GM18517 (cell line): ENCODE measurements around the gene SIRT2.
"Not testable (repeated sequence)": the region's sequence is repeated elsewhere in the genome, so short reads cannot be mapped to it uniquely, and the experiment has no call there.

Source experiments
- ATAC-seq: cut with Tn5 transposase; IDR thresholded peaks from one replicate; pipeline ENCODE4 v1.9.1; 2021; ENCODE audit warnings: mild to moderate bottlenecking, moderate library complexity; ENCODE audit not compliant: unreplicated experiment

The SIRT2 gene

DNA sequence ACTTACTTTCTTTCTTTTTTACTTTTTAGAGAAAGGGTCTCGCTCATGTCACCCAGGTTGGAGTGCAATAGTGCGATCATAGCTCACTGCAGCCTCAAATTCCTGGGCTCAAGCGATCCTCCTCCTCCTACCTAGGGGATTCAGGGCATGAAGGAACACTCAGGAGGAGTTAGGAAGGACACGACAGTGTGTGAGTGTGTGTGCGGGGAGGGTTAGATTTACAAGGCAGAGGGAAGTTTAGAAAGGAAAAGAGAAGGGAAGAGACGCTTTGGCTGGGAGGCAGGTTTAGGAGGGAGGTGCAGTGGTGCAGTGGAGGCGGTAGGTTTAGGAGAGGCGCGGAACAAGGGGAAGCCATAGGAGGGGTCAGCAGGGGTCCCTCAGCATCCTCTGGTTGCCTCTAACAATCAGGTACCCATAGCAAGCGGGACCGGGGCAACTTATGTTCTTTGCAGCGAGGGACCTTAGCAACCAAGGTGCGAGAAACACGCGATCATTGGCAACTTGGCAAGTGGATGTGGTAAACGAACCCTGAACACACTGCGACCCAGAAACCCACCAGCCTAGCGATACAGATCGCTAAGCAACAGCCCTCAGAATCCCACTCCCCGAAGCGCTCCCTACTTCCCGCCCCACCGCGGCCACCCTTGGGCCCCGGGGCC, 501 bp downstream of the SIRT2 start:
- ATAC-seq, result no peak

DNA sequence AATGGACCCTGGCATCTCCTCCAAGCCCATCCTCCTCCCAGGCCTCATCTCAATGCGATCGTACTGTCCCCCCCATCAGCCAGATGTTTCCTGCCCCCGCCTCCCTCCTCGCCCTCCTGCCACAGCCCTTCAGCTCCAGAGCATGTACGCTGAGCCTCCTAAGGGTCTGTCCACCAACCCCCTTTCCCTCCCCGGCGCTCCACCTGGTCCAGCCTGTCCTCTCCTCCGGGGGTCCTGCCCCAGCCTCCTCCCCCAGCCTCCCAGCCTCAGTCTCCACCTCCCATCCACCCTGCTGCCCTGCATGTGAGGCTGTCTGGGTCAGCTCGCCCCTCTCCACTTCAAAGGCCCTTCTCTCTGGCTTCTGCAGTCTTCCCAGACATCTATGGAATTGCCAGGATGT, 4.5 kb downstream of the SIRT2 start:
- ATAC-seq, result no peak

DNA sequence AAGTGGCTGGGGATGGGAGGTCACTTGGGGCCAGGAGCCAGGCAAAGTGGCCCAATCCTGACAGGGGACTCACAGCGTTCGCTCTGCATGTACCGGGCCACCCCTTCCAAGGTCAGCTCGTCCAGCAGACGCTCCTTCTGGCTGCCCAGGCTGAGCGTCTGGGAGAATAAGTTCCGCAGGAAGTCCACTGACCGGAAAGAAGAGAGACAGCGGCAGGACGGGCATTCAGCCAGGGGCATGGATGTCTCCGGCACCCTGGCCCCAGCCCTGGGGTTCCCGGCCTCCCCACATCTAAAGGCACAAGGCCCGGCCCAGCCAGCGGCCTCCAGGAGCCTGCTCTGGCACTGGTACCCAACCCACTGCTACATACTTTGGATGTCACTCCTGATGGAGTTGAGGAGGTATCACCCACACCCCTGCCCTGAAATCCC, 6.1 kb downstream of the SIRT2 start:
- no peak for ATAC-seq

GRCh38 chr19:38892841-38893240, 6.6 kb downstream of the SIRT2 start:
- no peak for ATAC-seq

DNA sequence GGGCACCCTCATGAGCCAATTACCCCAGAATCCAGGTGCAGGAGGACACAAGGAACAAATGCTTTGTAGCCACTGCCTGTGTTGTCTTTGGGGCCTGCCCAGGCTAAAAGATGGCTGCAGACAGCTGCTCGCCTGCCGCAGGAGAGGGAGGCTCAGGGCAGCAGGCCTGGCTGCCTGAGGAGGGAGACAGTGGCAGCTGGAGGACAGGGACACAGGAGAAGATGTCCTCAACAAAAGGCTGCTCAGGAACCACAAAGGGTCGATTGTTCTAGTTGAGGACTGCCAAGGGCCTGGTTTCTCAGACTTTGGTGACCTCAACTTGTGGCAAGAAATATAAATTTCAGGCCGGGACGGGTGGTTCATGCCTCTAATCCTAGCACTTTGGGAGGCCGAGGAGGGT, 7.6 kb downstream of the SIRT2 start:
- ATAC-seq, result no peak

- no peak for ATAC-seq
Observed at GRCh38 chr19:38890686-38891085, 8.7 kb downstream of the SIRT2 start.

DNA sequence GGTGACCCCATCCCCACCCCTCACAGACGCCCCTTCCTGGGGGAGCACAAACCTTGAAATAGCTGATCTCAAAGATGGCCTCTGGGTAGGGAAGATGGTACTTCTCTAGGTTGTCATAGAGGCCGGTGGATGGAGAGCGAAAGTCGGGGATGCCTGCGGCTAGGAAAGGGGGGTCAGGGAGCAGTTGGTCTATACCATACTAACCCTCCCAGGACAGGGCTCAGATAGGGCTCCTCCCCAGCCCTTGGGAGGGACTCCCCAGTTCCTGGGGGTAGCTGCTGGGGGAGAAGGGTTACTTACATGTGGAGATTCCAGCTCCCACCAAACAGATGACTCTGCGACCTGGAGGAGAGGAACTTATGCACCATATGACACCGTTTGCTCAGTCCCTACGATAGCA, 9.6 kb downstream of the SIRT2 start:
- no peak for ATAC-seq

DNA sequence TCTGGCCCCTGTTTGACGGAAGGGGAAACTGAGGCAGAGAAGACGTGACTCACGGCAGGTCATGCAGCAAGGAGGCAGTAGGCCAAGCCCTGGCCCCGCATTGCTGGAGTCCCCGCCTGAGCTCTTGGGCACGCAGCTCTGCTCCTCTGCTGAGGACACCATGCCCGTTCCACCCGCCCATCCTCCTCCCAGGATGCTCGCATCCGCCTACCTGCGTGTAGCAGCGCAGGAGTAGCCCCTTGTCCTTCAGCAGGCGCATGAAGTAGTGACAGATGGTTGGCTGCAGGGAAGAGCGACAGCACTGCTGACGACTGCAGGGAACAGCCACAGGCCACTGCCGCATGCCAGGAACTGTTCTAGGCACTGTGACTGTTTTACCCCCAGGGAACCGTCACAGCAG, 10.5 kb downstream of the SIRT2 start:
- no peak for ATAC-seq

GRCh38 chr19:38884691-38885090, 14.7 kb downstream of the SIRT2 start:
- ATAC-seq, result not testable (repeated sequence)

- ATAC-seq, result no peak
Observed at GRCh38 chr19:38883286-38883685, 16.1 kb downstream of the SIRT2 start.

- ATAC-seq, result no peak
Observed at GRCh38 chr19:38880882-38881609, 18.4 kb downstream of the SIRT2 start.

DNA sequence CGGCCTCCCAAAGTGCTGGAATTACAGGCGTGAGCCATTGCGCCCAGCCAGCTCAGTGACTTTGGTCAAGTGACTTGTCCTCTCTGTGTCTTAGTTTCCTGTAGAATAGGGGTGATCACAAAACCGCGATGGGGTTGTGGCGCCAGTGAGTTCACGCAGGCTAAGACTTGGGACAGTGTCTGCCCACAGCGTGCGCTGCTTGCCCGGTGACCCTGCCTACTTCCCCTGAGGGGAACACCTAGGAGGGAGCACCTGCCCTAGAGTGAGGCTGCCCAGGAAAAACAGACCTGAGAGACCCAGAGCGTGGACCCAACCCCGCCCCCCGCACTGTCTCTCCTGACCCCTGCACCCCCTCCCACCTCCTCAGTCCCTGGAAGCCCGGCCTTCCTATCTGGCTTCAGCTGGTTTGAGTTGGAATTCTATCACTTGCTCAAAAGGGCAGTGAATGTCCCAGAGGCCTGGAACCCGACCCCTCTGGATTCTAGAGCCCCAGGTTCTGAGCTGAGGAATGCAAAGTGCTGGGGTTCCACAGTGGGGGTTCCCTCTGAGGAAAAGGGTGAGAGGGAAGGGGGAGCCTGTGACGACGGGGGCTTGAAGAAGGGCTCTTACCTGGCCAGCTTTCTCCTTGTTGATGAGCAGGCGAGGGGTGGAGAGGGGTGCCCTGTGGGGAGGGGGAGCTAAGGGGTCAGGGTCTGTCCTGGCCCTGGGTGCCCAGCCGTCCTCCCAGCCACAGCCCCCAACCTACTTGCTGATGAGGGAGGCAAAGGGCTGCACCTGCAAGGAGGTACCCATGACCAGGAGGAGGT, 19.1 kb downstream of the SIRT2 start:
- ATAC-seq, result no peak

- ATAC-seq, result no peak
Observed at GRCh38 chr19:38879400-38879751, 20.0 kb downstream of the SIRT2 start.

GRCh38 chr19:38878575-38879399, 20.6 kb downstream of the SIRT2 start:
- ATAC-seq, result no peak

- ATAC-seq, result no peak
Observed at GRCh38 chr19:38877781-38878574, 21.4 kb downstream of the SIRT2 start, which contains the start of gene RINL. Gene RINL, minus strand, starts transcription at chr19:38878275. Its CDS starts 1,533 bp downstream, at chr19:38876742.

GRCh38 chr19:38875656-38876395, 23.6 kb downstream of the SIRT2 start:
- ATAC-seq, result no peak

- ATAC-seq, result not testable (repeated sequence)
Observed at GRCh38 chr19:38873400-38873799, 26.0 kb downstream of the SIRT2 start.

DNA sequence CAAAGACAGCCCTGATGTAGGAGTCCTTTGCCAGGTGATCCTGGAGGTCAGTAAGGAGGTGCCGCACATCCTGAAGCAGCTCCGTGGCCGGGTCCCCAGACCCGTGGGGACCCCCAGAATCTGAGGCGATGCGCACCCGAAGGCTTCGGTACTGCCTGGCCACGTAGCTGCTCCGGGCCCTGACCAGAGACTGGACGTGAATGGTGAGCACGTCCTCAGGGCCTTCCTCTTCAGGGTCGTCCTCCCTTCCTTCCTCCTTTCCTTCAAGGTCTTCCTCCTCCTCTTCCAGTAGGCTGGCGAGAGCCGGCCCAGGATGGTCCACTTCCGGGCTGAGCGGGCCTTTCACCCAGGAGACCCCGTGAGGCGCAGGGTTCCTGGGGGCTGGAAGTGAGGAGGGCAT, 28.8 kb downstream of the SIRT2 start:
- no peak for ATAC-seq

DNA sequence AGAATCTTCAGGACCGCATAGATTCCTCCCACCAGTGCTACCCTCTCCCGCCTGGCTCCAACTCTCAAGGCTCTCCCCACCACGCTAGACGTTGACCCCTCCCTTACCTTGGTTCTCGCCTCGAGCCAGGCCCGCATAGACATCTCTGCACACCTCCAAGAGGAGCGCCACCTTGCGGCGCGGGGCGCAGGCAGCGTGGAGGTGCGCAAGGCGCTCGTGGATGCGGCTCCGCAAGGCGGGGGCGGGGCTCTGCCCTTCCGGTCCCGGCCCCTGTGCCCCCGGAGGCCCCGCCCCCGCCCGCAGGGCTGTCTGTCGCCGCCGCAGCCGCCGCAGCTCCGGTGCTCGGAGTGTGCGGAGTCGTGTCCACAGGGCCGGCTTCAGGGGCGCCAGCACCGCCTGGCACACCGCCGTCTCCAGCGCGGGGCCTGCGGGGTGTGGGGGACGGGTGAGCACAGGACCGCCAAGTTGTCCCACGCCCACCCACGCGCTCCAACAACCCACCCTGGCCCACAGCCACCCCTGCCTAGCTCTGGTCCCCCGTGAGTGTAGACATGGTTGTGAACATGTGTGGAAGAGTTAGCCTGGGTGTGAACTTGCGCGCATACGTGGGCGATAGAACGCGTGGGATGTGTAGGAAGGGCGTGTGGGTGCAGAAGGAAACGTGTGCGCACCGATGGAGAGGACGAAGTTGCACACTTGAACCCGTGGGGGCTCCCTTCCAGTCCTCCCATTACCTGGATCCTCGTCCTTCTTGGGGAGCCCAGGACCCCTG, 29.4 kb downstream of the SIRT2 start:
- peak; percentile 60 for ATAC-seq
